ENCODE results near the gene CSTPP1.

Gene CSTPP1

GRCh38 chr11:47143322-47143721, 206.8 kb downstream of the CSTPP1 start:
- DNase-seq: no peak

- no peak for DNase-seq
These were observed 208.0 kb downstream of the CSTPP1 start for GRCh38 chr11:47144541-47144940.

- no peak for DNase-seq
These were observed 210.7 kb downstream of the CSTPP1 start for GRCh38 chr11:47147250-47147649.

GRCh38 chr11:47147681-47148080, 211.1 kb downstream of the CSTPP1 start:
- DNase-seq: no peak

GRCh38 chr11:47148270-47148669, 211.7 kb downstream of the CSTPP1 start:
- no peak for DNase-seq

- no peak for DNase-seq
These were observed 212.5 kb downstream of the CSTPP1 start for GRCh38 chr11:47148903-47149531.

- DNase-seq: no peak
These were observed 213.2 kb downstream of the CSTPP1 start for GRCh38 chr11:47149782-47150181.

- no peak for DNase-seq
These were observed 215.8 kb downstream of the CSTPP1 start for GRCh38 chr11:47152126-47152952.

- peak; percentile 19 for DNase-seq
These were observed 216.7 kb downstream of the CSTPP1 start for GRCh38 chr11:47152953-47153950.

- DNase-seq: no peak
These were observed 218.3 kb downstream of the CSTPP1 start for GRCh38 chr11:47154616-47155570.

- DNase-seq: no peak
These were observed 219.3 kb downstream of the CSTPP1 start for GRCh38 chr11:47155879-47156278.

- no peak for DNase-seq
These were observed 219.8 kb downstream of the CSTPP1 start for GRCh38 chr11:47156333-47156732.

- DNase-seq: no peak
These were observed 220.4 kb downstream of the CSTPP1 start for GRCh38 chr11:47156951-47157350.

GRCh38 chr11:47157805-47158204, 221.2 kb downstream of the CSTPP1 start:
- DNase-seq: no peak

- no peak for DNase-seq
These were observed 221.7 kb downstream of the CSTPP1 start for GRCh38 chr11:47158242-47158641.

- no peak for DNase-seq
These were observed 224.2 kb downstream of the CSTPP1 start for GRCh38 chr11:47160753-47161133.

- peak; percentile 48 for DNase-seq
These were observed 224.7 kb downstream of the CSTPP1 start for GRCh38 chr11:47161134-47161854.

GRCh38 chr11:47161890-47162289, 225.3 kb downstream of the CSTPP1 start:
- DNase-seq: no peak

GRCh38 chr11:47162426-47162825, 225.9 kb downstream of the CSTPP1 start:
- no peak for DNase-seq

GRCh38 chr11:47163193-47163592, 226.6 kb downstream of the CSTPP1 start:
- DNase-seq: no peak

- DNase-seq: no peak
These were observed 227.3 kb downstream of the CSTPP1 start for GRCh38 chr11:47163898-47164297.
